Left forelimb (tissue), 1 donor: Measurements from ENCODE around the gene ACER2.
"Not testable (repeated sequence)": the region's sequence is repeated elsewhere in the genome, so short reads cannot be mapped to it uniquely, and the experiment has no call there.

Experiments
- DNase-seq: peaks from one replicate; pipeline ENCODE4 v3.0.0-alpha.2; 2018; ENCODE audit warnings: low spot score

ACER2 gene

DNA sequence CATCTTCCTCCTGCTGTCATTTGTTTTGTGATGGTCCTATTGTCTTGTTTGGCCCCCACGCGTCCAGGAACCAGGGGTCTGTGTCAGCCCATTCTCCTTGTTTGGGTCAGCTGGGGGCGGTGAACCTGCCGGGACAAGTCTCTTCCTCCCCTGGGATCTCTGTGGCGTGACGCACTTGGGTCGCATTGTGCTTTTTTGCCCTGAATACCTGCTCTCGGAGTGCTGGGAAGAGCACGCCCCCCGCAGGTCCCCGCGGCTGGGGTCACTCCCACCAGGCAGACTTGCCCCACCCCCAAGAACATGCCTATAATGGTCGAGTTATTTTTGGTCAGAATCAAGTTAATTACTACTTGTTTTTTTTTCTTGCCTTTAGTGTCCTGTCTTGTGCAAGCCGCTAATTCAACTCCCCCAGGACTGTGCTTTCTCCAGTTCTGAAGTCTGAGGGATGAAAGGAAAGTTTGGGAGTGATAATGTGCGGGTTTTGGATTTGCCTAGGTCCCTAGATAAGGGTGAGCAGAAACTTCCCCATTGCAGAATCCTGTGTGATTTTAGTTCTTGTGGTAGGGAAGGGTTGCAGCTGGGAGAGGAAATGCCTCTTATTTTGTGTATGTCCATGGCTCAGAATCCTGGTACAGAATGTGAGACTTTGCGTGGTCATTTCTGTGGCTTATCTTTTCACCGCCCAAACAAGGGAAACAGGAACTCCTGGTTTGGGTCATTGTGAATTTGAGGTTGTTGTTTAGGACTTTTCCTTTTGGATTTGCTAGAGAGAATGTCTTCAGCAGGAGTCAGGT, 789 bp downstream of the ACER2 start:
- DNase-seq = no peak

DNA sequence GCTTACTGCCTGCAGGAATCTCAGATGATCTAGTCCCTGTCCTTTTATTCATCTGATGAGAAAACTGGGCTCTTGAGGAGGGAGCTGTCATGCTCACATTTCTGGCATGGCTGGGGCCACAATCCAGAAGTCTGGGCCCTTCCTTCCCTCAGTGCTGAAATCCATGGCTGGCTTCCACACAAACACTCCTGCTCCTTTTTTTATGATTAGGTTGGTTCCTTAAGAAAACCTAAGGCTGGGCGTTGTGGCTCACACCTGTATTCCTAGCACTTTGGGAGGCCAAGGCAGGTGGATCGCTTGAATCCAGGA, 1.3 kb downstream of the ACER2 start:
- DNase-seq = no peak

DNA sequence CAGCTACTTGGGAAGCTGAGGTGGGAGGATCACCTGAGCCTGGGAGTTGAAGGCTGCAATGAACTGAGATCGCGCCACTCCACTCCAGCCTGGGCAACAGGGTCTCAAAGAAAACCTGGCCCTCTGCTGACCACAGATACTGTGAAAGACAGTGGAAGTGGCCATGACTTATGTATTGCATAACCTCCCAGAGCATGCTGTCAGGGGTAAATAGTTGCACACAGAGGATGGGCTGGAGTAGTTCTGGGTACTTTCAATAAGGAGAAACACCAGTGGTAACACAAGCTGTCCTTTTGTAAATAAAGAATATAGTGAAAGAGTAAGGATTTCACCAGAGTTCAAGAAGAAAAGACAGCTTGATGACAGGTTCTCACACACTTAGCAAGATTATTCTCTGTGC, 1.8 kb downstream of the ACER2 start:
- no peak for DNase-seq

DNA sequence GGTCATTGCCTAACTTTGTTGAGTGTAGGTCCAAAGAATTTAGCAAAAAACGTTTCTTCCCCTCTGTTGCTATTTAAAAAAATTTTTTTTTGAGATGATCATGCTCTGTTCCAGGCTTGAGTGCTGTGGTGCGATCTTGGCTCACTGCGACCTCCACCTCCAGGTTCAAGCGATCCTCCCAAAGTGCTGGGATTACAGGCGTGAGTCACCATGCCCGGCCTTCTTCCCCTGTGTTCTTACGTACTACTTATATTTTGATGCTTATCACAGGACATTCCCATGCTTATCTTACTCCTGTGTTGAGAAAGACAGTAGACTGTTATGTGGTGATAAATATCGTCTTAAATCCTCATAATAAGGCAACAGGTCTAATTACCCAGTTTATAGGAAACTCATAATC, 2.5 kb downstream of the ACER2 start:
- no peak for DNase-seq

DNA sequence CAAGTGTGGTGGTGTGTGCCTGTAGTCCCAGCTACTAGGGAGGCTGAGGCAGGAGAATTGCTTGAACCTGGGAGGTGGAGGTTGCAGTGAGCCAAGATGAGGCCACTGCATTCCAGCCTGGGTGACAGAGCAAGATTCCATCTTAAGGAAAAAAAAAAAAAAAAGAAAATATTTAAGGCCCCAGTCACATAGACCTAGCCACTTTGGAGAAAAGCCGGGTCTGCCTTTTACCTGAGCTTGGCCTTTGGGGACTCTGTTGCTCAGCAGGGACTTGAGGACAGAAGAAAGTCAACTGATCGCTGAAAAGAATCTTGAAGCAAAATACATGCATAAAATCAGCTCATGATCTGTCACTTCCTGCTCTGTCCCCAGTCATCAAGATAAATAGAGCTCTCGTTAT, 4.6 kb downstream of the ACER2 start:
- not testable (repeated sequence) for DNase-seq

DNA sequence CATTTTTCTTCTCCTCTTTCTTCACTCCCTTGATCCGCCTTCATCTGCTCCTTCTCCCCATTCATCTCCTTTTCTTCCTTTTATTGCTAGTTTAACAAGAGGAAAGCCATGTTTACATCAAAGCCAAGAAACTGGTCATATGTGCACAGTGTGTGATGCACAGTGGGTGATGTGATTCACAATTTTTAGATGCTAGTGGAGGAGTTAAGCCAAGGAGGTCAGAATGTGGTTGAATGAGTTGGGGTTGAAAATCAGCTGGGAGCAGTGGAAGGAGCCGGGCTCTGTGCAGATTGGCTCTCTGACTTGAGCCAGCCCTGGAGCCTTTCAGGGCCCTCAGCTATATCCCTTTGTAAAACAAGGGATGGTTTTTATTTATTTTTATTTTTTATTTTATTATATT, 7.3 kb downstream of the ACER2 start:
- no peak for DNase-seq

DNA sequence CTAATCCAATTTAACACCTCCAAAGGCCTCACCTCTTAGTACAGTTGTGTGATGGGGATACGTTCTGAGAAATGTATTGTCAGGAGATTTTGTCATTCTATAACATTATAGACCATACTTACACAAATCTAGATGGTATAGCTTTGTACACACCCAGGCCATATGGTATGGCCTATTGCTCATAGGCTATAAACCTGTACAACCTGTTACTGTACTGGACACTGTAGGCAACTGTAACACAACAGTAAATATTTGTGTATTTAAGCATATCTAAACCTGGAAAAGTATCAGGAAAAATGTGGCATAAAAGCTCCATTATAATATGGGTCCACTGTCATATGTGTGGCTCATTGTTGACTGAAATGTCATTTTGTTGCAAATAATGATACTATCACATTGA, 12.1 kb downstream of the ACER2 start:
- DNase-seq = no peak

DNA sequence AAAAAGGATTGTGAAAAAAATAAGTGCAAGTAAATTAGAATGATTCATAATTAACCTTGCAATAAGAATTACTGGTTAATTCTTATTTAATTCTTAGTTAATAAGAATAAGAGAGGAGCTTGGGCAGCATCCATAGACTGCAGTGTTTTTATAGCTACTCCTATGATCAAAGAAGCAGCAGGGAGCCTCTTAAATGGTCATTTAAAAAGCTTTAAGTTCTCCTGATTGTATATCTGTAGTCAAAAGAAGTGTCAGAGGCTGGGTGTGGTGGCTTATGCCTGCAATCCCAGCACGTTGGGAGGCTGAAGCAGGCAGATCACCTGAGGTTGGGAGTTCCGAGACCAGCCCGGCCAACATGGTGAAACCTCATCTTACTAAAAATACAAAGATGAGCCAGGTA, 14.4 kb downstream of the ACER2 start:
- DNase-seq = no peak

DNA sequence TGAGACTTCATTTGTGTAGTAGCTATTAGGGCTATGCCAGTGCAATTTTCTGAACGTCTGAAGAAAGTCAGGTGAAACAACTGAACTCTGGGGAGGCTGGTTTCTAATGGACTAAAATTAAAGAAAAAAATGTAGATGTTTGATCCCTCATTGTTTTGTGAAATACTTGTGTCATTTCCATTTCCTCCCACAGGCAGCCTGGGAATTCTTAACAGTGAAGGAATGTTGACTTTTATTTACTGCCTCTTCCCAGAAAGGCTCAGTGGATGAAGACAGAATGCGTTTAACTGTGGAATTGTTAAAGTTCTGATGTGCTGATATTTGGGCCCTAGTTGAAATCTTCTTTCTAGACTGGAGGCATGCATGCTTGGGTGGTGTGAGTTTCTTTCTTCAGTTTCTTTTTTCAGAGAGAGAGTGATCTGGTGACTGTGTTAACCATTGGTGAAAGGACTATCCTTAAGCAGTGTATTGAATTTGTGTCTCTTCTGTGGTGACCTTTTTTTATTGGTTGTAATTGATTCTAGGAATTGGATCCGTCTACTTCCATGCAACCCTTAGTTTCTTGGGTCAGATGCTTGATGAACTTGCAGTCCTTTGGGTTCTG, 15.5 kb downstream of the ACER2 start:
- DNase-seq = no peak

DNA sequence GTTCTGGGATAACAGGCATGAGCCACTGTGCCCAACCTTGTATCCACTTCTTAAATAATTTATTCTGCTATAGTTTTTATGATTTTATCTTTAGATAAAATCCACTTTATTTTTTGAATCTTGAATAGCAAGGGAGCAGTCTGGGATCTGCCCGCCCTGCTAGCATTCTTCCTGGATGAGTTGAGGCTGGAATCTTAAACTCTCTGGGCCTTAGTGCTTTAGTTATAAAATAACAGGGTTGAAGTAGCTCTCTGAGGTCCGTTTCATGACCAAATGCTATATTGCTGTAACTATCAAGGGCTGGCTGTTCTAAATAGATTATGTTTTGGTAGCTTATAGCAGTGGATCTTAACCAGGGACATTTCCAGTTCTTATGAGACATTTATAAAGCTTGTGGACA, 20.8 kb downstream of the ACER2 start:
- DNase-seq = no peak

DNA sequence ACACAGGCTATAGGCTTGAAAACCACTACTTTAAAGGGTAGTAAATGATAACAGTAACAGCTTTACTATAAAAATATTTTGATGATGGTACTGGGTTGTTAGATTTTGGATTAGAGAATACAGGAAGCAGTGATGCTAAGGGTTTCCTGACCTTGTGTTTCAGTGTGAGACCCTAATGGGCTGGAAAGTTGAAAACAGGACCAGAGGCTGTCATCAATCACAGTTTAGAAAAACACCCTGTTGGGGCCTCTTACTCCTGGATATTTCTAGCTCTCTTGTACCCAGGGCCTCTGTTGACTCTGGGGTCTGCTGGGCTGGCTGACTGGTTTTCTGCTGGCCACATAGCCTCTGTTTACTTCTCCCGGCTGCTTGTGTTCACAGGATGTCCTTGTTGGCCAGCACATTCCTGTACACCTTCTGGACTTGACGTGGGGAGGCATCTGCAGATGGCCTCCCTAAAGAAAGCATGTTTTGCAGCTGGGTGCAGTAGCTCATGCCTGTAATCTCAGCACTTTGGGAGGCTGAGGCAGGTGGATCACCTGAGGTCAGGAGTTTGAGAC, 21.5 kb downstream of the ACER2 start:
- DNase-seq = no peak

DNA sequence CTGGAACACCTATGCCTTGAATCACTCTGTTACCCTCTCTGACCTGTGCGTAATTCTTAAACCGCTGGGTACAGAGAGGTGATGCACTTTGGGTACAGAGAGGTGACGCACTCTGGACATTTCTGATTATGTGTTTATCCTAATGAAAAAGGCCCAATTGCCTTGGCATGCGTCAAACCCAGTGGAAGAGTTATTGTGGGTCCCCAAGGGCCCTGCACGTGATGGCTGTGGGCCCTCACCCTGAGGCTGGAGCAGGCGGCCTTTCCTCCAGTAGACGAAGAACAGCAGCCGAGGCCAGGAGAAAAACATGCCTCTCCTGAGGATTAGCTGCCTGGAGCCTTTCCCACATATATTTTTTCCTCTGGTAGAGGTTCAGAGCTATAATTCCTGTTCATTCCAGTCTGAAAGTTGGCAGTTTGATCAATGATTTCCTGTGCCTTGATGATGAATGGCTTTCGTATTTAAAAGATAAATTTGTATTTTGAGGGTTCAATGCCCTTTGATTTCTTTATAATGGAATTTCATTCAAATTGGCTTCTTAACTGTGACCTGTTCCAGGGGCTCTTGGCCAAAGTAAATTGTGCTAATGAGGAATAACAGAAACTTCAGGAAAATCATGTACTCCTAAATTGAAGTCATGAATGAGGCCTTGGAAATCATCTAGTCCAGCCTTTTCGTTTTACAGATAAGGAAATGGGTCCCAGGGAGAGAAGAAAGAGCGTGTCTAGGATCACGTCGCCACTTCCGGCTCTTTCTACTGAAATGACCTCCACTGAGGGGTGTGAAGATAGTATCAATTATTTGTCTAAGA, 22.8 kb downstream of the ACER2 start:
- DNase-seq = no peak

DNA sequence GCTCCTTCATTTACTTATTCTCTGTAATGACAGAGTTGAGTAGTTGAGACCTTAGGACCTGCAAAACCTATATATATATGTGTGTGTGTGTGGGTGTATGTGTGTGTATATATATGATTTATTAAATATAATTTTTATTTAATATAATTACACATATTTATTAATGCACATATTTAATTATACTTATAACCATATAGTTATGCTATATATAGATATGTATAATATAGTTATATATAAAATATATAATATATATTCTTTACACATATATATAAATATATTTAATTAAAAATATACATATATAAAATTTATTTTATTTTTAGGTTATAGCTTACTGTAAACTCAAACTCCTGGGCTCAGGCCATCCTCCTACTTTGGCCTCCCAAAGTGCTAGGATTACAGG, 23.7 kb downstream of the ACER2 start:
- no peak for DNase-seq

DNA sequence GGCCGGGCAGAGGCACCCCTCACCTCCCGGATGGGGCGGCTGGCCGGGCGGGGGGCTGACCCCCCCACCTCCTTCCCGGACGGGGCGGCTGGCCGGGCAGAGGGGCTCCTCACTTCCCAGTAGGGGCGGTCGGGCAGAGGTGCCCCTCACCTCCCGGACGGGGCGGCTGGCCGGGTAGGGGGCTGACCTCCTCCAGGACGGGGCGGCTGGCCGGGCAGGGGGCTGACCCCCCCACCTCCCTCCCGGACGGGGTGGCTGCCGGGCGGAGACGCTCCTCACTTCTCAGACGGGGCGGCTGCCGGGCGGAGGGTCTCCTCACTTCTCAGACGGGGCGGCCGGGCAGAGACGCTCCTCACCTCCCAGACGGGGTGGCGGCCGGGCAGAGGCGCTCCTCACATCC, 24.9 kb downstream of the ACER2 start:
- DNase-seq = not testable (repeated sequence)

DNA sequence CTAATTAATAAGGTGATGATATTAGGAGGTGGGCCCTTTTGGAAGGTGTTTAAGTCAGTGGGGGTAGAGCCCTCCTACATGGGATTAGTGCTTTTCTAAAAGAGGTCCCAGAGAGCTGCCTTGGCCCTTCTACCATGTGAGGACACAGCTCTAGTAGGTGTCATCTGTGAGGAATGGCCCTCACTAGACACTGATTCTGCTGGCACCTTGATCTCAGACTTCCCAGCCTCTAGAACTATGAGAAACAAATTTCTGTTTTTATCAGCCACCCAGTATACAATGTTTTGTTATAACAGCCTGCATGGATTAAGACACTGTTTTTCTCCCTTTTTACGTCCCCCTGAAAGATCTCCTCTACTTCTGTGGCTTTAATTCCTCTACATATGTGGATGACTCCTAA, 31.6 kb downstream of the ACER2 start:
- DNase-seq = no peak

DNA sequence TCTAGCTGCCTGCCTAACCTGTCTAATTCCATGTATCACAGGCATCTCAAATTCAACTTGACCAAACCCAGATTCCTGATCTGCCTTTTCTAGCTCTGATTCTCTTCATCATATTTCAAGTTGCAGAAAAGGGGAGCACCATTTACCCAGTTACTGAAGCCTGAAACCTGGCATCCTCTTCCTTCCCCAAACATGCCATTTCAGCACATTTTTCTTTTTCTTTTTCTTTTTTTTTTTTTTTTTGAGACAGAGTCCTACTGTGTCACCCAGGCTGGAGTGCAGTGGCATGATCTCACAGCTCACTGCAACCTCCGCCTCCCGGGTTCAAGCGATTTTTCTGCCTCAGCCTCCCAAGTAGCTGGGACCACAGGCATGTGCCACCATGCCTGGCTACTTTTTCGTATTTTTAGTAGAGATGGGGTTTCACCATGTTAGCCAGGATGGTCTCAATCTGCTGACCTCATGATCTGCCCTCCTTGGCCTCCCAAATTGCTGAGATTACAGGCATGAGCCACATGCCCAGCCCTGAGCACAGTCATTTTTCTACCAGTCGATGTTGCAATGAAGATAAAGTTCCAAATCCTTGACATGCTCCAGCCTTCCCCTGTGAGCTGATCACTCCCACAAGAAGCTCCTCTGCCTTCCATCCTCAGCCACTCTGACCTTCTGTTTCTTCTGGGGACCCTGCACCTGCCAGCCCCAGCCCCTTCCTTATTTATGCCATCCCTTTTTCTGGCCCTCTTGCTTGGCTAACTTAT, 32.2 kb downstream of the ACER2 start:
- DNase-seq = no peak

DNA sequence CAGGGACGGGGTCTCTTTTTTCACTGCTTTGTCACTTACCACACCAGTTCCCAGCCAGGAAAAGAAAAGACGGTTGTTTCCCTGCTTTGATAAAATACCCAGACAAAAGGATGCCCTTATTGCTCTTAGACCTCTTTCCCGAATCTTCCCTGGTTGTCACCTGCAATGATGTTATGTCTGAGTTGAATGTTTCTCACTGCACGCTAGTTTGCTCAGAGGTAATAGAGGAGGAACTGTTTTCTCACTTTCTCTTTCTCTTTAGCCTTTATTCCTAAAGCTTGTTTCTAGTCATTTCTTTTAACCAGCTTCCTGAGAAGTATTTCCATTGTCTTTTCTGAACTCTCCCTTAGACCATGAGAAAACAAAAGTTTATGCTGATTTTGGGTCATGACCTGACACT, 32.9 kb downstream of the ACER2 start:
- no peak for DNase-seq

DNA sequence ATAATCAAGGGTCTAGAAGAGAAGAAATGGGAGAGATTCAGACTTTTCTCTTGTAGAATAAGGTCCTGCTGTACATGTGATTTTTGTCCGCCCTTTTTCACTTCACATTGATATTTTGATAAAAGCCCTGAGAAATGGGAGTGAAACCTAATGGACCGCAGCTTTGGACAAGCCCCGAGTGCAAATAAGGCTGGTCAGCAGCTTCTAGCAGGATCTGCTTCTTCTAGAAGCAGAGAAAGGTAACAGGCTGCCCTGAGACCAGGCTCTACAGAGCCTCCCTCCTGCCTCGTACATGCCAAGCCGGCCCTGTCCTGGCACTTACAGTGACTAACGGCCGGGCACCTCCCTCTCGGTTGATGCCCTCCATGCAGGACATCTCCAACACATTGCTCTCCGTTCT, 33.4 kb downstream of the ACER2 start:
- no peak for DNase-seq

DNA sequence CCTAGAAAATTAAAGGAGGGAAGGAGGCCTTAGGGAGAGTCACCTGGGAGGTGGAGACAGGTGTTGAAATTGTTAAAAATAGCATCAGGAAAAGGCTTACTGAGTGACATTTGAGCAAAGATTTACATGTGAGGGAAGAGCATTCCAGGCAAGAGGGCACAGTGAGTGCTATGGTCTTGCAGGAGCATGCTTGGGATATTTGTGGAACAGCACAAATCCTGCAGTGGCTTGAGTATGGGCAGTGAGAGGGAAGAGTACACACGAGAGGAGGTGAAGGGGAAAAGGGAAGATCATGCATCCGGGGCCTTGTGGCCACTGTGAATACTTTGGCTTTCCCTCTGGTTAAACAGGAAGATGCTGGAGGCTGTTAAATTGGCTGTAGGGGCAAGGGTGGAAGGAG, 36.6 kb downstream of the ACER2 start:
- no peak for DNase-seq

DNA sequence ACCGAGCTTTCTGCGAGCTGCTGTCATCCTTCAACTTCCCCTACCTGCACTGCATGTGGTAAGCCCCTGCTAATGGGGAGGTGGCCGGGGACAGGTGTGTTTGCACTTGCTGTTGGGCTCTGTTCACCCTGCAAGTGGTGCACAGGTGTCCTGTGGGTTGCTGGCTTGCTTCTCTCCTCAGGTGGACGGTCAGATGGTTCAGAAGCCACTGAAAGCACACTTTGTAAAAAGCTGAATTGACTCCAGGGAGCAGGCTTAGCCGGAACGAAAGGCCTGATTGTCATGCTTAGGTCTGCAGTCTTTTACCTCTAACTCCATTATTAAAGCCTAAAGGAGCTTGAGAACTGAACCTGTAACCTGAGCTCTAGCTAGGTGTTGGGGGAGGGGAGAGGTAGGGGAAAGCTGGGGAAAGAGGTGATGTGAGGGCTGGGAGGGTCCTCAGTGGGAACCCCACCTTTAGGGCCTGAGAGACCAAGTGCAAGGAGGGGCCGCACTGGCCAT, 37.6 kb downstream of the ACER2 start:
- DNase-seq = no peak

DNA sequence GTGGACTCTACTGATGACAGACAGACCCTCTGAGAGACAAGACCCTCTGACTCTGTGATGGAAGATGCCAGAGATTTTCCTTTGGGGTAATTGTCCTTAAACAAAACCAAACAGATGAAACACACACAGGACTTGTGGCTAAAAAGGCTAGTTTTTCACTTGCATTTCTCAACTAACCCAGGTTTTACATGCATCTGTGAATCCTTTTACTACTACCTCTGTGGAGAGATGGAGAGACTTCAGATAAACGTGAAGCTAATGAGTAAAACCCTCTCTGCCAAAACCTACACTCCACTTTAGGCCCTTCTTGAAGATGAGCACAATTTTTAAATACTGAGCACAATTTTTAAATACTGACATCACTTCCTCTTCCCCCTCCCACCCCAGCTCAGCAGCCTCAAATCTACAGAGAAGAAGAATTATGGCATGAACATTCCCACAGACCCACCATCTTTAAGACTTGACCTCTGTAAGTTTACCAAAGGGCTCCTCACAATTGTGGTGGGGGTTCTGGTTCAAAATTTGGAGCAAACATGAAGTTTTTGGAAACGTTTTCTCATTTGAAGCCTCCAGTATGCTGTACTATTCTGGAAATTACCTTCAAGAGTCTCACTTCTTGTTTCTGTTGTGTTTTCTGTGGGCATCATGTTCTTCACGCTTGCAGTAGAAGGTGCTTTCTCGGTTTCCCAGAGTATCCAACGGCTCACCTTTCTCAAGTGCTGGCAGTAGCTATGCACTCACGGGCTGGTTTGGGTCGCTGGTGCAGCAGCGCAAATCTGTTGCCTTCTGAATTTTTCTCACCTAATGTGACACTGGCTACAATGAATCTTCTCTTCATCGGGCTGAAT, 42.7 kb downstream of the ACER2 start:
- no peak for DNase-seq
